GM18909 (cell line): ENCODE data around the gene DOLK.

ENCODE experiments used
- ATAC-seq: cut with Tn5 transposase; IDR thresholded peaks from one replicate; pipeline ENCODE4 v1.9.1; 2021; ENCODE audit warnings: mild to moderate bottlenecking; ENCODE audit not compliant: unreplicated experiment, poor library complexity

Gene DOLK

DNA sequence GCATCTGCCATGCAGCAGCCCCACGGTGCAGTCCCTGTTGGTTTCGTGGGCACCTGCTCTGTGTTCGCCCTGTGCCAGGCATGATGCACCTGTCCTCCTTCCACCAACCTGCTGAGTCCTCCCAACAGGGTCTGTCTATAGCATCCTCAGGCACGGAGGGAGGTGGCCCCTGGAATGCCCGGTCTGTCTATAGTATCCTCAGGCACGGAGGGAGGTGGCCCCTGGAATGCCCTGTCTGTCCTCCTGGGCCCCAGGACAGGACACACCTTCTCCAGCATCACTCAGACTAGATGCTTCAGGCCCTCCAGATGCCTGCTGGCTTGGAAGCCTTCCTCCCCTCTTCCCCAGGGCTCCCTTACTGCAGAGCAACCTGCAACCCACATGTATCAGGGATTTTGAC is 36.5 kb downstream of the DOLK start:
- ATAC-seq: no peak

DNA sequence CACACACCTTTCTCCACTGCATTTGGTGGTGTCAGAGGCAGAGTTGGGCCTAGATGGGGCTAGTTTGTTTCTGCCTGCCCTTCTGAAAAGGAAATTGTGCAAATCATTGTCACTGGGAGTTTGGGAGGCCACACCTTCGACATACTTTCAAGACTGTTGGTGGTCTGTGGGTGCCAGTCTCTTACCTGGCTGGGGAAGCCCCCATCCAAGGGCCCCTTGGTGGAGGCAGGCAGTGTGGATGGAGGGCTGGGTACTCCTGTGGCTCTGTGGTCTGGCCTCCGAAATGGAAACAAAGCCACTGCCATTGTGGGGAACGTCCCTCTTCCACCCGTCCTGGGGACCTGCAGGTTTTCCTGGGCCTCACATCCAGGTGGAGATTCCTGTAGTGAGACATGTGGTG is 37.5 kb downstream of the DOLK start:
- ATAC-seq: no peak

- no peak for ATAC-seq
Measured at GRCh38 chr9:128908372-128908771, 39.0 kb downstream of the DOLK start.

DNA sequence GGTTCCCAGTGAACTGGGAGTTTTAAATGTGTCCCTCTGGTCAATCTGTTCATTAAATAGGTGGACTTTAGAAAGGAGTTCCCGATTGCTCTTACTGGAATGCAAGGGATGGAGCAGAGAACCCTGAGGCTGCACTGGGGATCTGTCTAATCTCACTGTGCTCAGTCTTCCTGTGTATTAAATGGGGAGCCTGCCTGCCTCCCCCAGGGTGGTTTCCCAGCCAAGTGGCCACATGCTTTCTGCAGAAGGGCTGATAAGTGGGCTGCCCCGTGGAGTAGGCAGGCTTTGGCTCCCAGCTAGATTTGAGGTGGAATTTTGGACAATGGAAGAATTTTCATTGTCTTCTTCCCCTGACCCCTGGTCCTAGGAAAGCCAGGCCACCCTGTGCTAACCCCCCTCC is 40.7 kb downstream of the DOLK start:
- ATAC-seq: no peak

GRCh38 chr9:128905964-128906363 is 41.4 kb downstream of the DOLK start:
- ATAC-seq: no peak

DNA sequence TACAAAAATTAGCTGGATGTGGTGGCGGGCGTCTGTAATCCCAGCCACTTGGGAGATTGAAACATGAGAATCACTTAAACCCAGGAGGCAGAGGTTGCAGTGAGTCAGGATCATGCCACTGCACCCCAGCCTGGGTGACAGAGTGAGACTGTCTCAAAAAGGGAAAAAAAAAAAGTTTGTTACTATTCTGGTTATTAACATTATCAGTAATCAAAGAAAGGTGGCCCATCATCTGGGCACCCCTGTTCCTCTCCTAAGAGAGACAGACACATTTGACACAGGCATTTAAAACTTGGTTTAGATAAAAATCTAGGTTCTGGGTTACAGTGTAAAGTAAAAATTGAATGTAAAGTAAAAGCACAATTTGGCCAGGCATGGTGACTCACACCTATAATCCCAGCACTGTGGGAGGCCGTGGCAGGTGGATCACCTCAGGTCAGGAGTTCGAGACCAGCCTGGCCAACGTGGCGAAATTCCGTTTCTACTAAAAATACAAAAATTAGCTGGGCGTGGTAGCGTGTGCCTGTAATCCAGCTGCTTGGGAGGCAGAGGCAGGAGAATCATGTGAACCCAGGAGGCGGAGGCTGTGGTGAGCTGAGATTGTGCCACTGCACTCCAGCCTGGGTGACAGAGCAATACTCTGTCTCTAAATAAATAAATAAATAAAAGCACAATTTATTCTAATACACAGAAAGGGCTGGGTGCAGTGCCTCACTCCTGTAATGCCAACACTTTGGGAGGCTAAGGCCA is 43.4 kb downstream of the DOLK start:
- no peak for ATAC-seq

DNA sequence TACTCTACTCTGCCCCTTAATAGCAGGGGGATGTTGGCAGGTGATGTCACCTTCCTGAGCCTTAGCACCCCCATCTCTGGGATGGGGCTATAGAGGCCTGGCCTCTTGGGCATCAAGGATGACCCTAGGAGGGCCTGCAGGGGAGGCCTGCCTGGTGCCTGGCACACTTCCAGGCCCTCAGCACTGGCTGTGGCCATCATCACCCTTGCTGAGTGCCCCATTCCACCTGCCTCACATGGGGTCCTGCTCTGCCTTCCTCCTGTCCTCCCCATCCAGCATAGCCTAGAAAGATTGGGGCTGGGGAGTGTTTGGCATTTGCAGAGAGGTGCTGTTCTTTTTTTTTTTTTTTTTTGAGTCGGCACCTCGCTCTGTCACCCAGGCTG is 44.3 kb downstream of the DOLK start:
- no peak for ATAC-seq

DNA sequence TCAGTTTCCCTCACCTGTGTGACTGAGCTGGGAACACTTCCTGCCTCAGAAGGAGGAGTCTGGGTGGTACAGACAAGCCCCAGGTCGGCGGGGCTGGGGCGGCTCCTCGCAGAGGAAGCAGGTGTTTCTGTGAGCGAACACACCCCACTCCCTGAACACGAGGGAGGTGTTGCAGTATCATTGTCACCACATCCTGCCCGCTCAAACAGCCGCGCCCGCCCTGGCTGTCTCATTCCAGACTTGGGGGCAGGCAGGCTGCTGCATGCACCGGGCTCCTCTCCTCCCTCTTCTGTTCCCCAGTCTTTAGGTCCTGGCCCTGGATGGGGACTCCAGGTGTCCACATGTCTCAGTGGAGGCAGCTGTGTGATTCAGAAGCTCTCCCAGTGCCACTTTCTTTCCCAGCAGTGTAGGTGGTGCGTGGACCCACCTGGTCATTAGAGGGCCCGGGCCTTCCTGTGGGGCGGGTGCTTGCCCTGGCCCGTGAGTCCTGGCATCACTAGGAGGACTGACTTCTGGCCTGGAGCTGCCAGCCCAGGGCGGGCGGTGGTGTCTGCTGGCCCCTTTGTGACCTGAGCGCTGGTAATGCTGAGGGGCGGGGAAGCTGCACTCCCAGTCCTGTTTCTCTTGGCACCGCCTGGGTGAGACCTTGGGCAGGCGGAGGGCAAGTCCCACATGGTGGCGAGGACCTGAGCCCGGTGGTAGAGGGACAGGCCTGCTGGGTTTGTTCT is 44.9 kb downstream of the DOLK start:
- peak; percentile 80 for ATAC-seq

DNA sequence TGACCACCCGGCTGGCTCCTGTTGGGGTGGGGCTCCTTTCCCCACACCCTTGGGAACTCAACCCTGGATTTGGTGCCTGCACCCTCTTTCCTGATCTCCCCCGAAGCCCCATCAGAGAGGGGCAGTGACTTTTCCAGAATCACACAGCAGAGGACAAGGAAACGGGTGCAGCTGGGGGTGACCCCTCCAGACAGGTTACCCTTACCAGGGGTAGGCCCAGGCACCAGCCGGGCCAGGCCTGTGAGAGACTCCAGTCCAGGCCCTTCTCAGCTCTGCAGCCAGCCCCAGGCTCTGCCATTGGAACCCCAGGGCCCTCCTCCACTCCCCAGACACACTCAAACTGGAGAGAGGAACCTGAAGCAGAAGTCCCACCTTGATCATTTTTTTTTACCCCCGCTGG is 45.6 kb downstream of the DOLK start:
- ATAC-seq: no peak

GRCh38 chr9:128901379-128901778 is 46.0 kb downstream of the DOLK start:
- no peak for ATAC-seq

GRCh38 chr9:128899566-128900322 is 47.7 kb downstream of the DOLK start:
- no peak for ATAC-seq

GRCh38 chr9:128898845-128899565 is 48.4 kb downstream of the DOLK start:
- ATAC-seq: no peak

DNA sequence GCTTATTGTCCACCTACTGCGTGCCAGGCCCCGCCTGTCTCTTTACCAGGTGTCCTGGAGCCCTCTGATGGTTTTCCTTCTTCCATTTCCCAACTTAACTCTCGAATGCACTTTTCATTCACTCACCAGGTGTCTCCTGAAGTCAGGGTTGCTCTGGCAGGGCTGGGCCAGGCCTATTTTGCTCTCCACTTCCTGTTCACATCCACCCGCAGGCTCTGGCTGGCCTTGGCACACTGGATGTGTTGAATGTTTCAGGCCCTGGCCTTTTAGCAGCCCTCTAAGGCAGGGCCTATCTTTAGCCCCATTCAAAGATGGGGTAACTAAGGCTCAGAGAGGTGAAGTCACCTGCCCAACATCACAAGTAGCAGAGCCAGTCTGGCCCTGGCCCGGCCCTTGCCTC is 49.0 kb downstream of the DOLK start:
- ATAC-seq: no peak

GRCh38 chr9:128895556-128895955 is 51.8 kb downstream of the DOLK start:
- no peak for ATAC-seq
